GM23248 (cell line): ENCODE data around the gene CAMSAP2.

Source experiments
- EZH2 ChIP-seq: fragments of 200-600 bp; sonication (generic); IDR thresholded peaks from 2 replicates; pipeline ENCODE4 v1.6.1; 2018; ENCODE audit warnings: antibody characterized with exemption, mild to moderate bottlenecking; ENCODE audit not compliant: insufficient read depth, poor library complexity, severe bottlenecking
- EZH2phosphoT487 ChIP-seq: fragments of 200-600 bp; sonication (generic); IDR thresholded peaks from 2 replicates; pipeline ENCODE4 v1.6.1; 2018; ENCODE audit warnings: antibody characterized with exemption, moderate library complexity, mild to moderate bottlenecking, low read depth; ENCODE audit not compliant: insufficient read depth

DNA sequence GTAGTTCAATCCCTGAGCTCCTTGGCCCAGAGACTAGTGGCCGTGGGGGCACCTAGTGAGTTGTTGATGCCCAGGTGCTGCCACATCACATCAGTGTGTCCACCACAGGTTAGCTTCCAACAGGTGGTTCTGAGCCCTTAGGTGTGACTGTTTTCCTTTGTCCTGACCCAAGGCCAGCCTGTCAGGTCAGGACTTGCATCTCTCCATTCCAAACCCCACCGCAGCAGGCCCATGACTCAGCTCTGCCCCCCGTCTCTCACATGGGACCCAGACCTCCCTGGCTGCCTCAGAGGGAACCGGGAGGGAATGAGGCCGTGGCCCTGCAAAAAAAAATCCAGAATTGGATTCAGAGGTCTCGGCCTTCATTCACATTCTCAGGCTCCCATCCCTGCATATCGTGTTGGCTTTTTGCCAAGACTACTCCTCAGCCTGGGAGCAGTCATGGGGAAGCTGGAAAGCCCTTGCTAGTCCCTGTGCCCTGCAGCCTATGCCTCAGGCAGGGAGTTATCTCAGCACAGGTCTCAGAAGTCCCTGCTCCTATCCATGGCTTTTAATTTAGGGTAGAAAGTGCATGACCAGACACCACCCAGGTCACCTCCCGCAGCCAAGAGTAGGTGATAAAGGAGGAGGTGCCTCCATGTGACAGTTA is 163.2 kb downstream of the CAMSAP2 start:
- TF ChIP-seq EZH2: no peak
- no peak for TF ChIP-seq EZH2phosphoT487
